Skin epidermis (tissue), 12 donors: ENCODE results near the gene DGKD.

Source experiments
- H3K27ac ChIP-seq, 21 experiments: fragments of 200-600 bp; sonication (generic) in 11 of 21; one replicate each; pipeline ENCODE4 v1.5.0; 2020; ENCODE audit warnings: mild to moderate bottlenecking in 3 of 21, inconsistent platforms in 2 of 21, moderate library complexity in 2 of 21
- H3K4me3 ChIP-seq, 7 experiments: fragments of 200-600 bp; sonication (generic) in 2 of 7; one replicate each; pipeline ENCODE4 v1.5.0; 2020; ENCODE audit warnings: inconsistent platforms in 2 of 7, mild to moderate bottlenecking in 2 of 7, moderate library complexity in 1 of 7

The DGKD gene

DNA sequence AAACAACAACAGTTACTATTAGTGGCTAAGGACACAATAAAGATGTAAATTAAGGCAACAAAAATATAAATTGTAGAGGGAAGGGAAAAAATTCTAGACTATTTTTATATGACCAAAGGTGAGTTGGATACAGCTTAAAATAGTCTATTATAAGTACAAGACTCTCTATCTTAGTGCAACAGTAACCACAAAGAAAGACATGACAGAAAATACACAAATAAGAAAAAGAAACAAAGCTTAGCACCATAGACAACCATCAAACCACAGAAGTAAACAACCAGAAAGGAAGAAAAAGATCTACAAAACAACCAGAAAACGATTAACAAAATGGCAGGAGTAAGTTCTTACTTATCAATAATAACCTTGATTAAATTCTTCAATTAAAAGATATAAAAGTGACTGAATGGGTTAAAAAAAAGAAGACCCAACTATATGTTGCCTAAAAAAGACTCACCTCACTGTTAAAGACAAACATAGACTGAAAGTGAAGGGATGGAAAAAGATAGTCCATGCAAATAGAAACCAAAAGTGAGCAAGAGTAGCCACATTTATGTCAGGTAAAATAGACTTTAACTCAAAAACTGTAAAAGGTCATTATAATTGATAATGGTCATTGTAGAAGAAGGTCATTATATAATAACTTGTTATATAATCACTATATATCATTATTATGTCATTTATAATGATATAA is 149.8 kb downstream of the DGKD start:
- Histone ChIP-seq H3K27ac (no peak overlapping the region), H3K4me3 (no peak overlapping the region)

DNA sequence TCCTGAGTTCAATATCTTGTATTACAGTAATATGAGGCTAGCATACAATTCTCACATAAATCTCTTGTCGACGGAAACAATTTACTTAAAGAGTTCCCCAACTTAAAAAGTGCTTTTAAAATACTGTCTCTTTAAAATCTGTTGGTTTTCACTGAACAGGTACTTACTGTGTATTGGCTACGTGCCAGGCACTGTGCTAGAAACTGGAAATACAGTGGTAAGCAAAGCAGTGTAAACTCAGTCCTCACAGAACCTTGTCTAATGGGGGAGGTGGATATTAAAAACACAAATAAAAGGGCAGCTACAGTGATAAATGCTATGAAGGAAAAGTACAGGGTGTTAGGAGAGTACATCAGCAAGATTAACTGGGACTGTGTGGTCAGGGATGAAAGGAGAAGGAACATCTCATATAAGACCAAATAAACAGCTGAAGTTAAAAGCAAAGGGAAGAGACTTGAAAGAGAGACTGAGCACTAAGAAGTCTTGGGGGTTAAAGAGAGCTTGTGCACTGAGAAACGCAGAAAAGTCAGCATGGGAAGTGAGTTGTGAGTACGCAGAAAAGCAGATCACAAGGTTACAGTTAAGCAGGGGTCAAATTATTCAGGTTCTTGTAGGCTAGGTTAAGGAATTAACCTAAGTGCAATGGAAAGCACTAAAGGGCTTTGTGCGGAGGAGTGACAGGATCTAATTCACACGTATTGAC is 159.8 kb downstream of the DGKD start:
- peak overlapping the region in 1 of 21 experiments; percentile 25 for H3K27ac ChIP-seq
- no peak overlapping the region for H3K4me3 ChIP-seq

DNA sequence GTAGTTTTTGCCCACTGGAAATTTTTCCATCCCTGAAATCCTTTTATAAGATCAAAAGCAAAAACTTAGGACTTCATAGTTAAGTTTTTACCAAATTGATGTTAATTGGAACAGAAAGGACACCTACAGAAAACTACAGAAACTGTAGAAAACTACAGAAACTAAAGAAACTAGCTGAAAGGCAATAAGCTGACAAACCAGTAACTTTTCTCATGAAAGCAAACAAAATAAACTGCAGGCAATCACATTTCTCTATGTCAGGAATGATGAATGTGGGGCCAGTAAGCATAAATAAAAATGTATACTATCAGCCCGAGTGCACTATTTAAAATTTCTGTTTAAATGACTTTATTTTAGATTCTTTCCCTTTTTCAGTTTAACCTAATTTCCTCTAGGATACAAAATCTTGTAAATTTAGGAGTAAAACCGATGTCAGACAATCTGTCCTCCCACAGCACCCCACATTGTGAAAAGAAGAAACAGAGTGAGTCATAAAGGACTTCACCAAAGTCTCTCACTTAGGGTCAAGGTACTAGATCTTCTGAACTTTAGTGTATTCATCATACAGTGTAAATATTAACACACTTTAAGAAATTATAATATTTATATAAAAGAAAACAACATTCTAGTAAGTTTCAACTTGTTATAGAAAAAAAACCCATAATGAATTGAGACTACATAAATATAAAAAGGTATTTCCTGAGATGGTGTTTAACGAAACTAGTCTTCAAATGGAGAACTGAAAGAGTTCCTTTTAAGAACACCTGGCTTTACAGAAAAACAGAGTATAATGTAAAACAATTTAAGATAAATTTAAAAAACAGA is 165.7 kb downstream of the DGKD start:
- H3K4me3 ChIP-seq, result no peak overlapping the region
- H3K27ac ChIP-seq, result peak overlapping the region in 1 of 21 experiments; percentile 2
